WTC11 (cell line): ENCODE data around the gene DISP2.

Experiments used
- ATF3 ChIP-seq: sonication (generic); formaldehyde crosslinking; conservative IDR thresholded peaks from 2 replicates; pipeline ENCODE4 v1.8.1; 2022; ENCODE audit warnings: mild to moderate bottlenecking, missing genetic modification reagents
- CBFB ChIP-seq: sonication (generic); formaldehyde crosslinking; IDR thresholded peaks from 2 replicates; pipeline ENCODE4 v1.8.1; 2022; ENCODE audit warnings: mild to moderate bottlenecking, low read depth, missing genetic modification reagents
- CTCF ChIP-seq: fragments of 200-600 bp; IDR thresholded peaks from 2 replicates; pipeline ENCODE4 v1.8.0; 2022; ENCODE audit warnings: antibody characterized with exemption
- ESRRA ChIP-seq: sonication (generic); formaldehyde crosslinking; IDR thresholded peaks from 2 replicates; pipeline ENCODE4 v1.8.1; 2022; ENCODE audit warnings: mild to moderate bottlenecking, missing genetic modification reagents, borderline replicate concordance
- FOXK1 ChIP-seq: sonication (generic); formaldehyde crosslinking; IDR thresholded peaks from 2 replicates; pipeline ENCODE4 v1.8.0; 2022; ENCODE audit warnings: mild to moderate bottlenecking, moderate library complexity, missing genetic modification reagents
- HMGXB4 ChIP-seq: sonication (generic); formaldehyde crosslinking; IDR thresholded peaks from 2 replicates; pipeline ENCODE4 v1.8.1; 2023; ENCODE audit warnings: mild to moderate bottlenecking, moderate library complexity, missing genetic modification reagents
- KAT7 ChIP-seq: sonication (generic); formaldehyde crosslinking; IDR thresholded peaks from 2 replicates; pipeline ENCODE4 v1.8.1; 2023; ENCODE audit warnings: missing genetic modification reagents, mild to moderate bottlenecking, borderline replicate concordance
- MAX ChIP-seq: sonication (generic); formaldehyde crosslinking; IDR thresholded peaks from 2 replicates; pipeline ENCODE4 v1.8.0; 2022; ENCODE audit warnings: mild to moderate bottlenecking, missing genetic modification reagents
- NFATC4 ChIP-seq: fragments of 250-450 bp; sonication (Bioruptor Pico); IDR thresholded peaks from 2 replicates; pipeline ENCODE4 v1.9.0; 2021; ENCODE audit warnings: mild to moderate bottlenecking
- SMAD4 ChIP-seq: sonication (generic); formaldehyde crosslinking; IDR thresholded peaks from 2 replicates; pipeline ENCODE4 v1.8.0; 2022; ENCODE audit warnings: mild to moderate bottlenecking, missing genetic modification reagents
- SP1 ChIP-seq: sonication (generic); formaldehyde crosslinking; conservative IDR thresholded peaks from 2 replicates; pipeline ENCODE4 v1.8.1; 2022; ENCODE audit warnings: missing genetic modification reagents
- TEAD4 ChIP-seq: sonication (generic); formaldehyde crosslinking; IDR thresholded peaks from 2 replicates; pipeline ENCODE4 v1.8.0; 2022; ENCODE audit warnings: mild to moderate bottlenecking, missing genetic modification reagents
- USF1 ChIP-seq: sonication (generic); formaldehyde crosslinking; IDR thresholded peaks from 2 replicates; pipeline ENCODE4 v1.8.0; 2022; ENCODE audit warnings: mild to moderate bottlenecking, missing genetic modification reagents
- ZBTB43 ChIP-seq: sonication (generic); formaldehyde crosslinking; IDR thresholded peaks from 2 replicates; pipeline ENCODE4 v1.8.1; 2023; ENCODE audit warnings: mild to moderate bottlenecking, missing genetic modification reagents

- TF ChIP-seq CTCF = no peak
- no peak for TF ChIP-seq SP1 (CRISPR knock-in tag)
- no peak for TF ChIP-seq ATF3
- TF ChIP-seq HMGXB4 = no peak
- TF ChIP-seq NFATC4 = no peak
- TF ChIP-seq KAT7 (CRISPR knock-in tag) = no peak
- no peak for TF ChIP-seq SMAD4 (CRISPR knock-in tag)
- no peak for TF ChIP-seq USF1
- TF ChIP-seq FOXK1 = no peak
- no peak for TF ChIP-seq CBFB (CRISPR knock-in tag)
- no peak for TF ChIP-seq MAX (CRISPR knock-in tag)
- no peak for TF ChIP-seq ESRRA
- no peak for TF ChIP-seq ZBTB43
- TF ChIP-seq TEAD4 (CRISPR knock-in tag) = no peak
Observed at GRCh38 chr15:40407330-40407990, 49.4 kb downstream of the DISP2 start.
